ENCODE measurements around the gene KDM2B. TPM values are rescaled to one million over a fixed set of nuclear protein-coding genes. Genes with fewer than 3 reads are reported as not detected.

Gene KDM2B
- total and polyA plus RNA-seq, 4 experiments from 2014 or later = 7.7 to 101 (median 59.6) TPM

GRCh38 chr12:121417847-121418246, 163.0 kb downstream of the KDM2B start:
- H3K9me3 ChIP-seq (ENCODE audit: control insufficient read depth in 1 of 2, low read length in 2 of 2) = no peaks in the 10 kb centered on the region
- POLR2A ChIA-PET (ENCODE audit: partially characterized antibody) = interaction anchor here (1.0 kb wide), 1 partner anchor 18 kb away, joined by 6 read pairs; the partner anchor contains the start of gene RNF34
- Mint-ChIP-seq H3K27ac (peak overlapping the region in 2 of 7 donors; percentile 29 to 36), H3K36me3 (peaks cover 41 to 77% of the 10 kb centered on the region in 2 donors), H3K4me1 (peaks cover 17 to 31% (median 23%) of the 10 kb centered on the region in 4 donors), H3K9me3 (no peaks in the 10 kb centered on the region), H3K4me3 (no peak overlapping the region), H3K27me3 (no peaks in the 10 kb centered on the region)
- CTCF ChIA-PET (ENCODE audit: partially characterized antibody) = no interaction called here
- DNase-seq = no peak
- peaks cover 7% of the 10 kb centered on the region for H3K4me1 ChIP-seq (ENCODE audit: insufficient read depth, low read length)
- H3K4me3 ChIP-seq (ENCODE audit: low read length in 2 of 2) = no peak overlapping the region
- peaks cover 61% of the 10 kb centered on the region for H3K36me3 ChIP-seq (ENCODE audit: insufficient read depth, low read length)
- H3K27ac ChIP-seq (ENCODE audit: low read depth, low read length) = no peak overlapping the region
- no peaks in the 10 kb centered on the region for H3K27me3 ChIP-seq (ENCODE audit: insufficient read depth, low read length)
- intact Hi-C loops (cut with micrococcal nuclease) = no loop called here

- H3K4me1 Mint-ChIP-seq = peaks cover 14 to 44% (median 29%) of the 10 kb centered on the region in 4 donors
- peaks cover 34% of the 10 kb centered on the region for H3K36me3 ChIP-seq (ENCODE audit: insufficient read depth, low read length)
- no peak overlapping the region for H3K27ac ChIP-seq (ENCODE audit: low read depth, low read length)
- H3K9me3 Mint-ChIP-seq = no peaks in the 10 kb centered on the region
- H3K9me3 ChIP-seq (ENCODE audit: control insufficient read depth in 1 of 2, low read length in 2 of 2) = no peaks in the 10 kb centered on the region
- H3K27me3 Mint-ChIP-seq = no peaks in the 10 kb centered on the region
- ChIA-PET POLR2A (ENCODE audit: partially characterized antibody) (no interaction called here), CTCF (ENCODE audit: partially characterized antibody) (interaction anchor here (0.8 to 1.1 kb wide), 3 partner anchors 12 to 62 kb away, joined by 3 to 4 read pairs (median 4); no protein-coding TSS in a partner anchor)
- intact Hi-C loops (cut with micrococcal nuclease) = no loop called here
- H3K36me3 Mint-ChIP-seq = peaks cover 23 to 52% of the 10 kb centered on the region in 2 donors
- DNase-seq = no peak
- H3K4me3 ChIP-seq (ENCODE audit: low read length in 2 of 2) = no peak overlapping the region
- peaks cover 11% of the 10 kb centered on the region for H3K4me1 ChIP-seq (ENCODE audit: insufficient read depth, low read length)
- no peak overlapping the region for H3K4me3 Mint-ChIP-seq
- peak overlapping the region in 2 of 7 donors; percentile 13 to 55 for H3K27ac Mint-ChIP-seq
- H3K27me3 ChIP-seq (ENCODE audit: insufficient read depth, low read length) = no peaks in the 10 kb centered on the region
Observed at GRCh38 chr12:121413917-121414316, 166.9 kb downstream of the KDM2B start.

- Mint-ChIP-seq H3K27me3 (no peaks in the 10 kb centered on the region), H3K36me3 (peaks cover 16 to 58% of the 10 kb centered on the region in 2 donors), H3K4me3 (no peak overlapping the region), H3K4me1 (peaks cover 28 to 67% (median 44%) of the 10 kb centered on the region in 4 donors), H3K27ac (peak overlapping the region in 1 of 7 donors; percentile 56), H3K9me3 (no peaks in the 10 kb centered on the region)
- Histone ChIP-seq H3K27me3 (ENCODE audit: insufficient read depth, low read length) (no peaks in the 10 kb centered on the region), H3K4me1 (ENCODE audit: insufficient read depth, low read length) (peaks cover 39% of the 10 kb centered on the region), H3K36me3 (ENCODE audit: insufficient read depth, low read length) (peaks cover 31% of the 10 kb centered on the region), H3K27ac (ENCODE audit: low read depth, low read length) (no peak overlapping the region), H3K4me3 (ENCODE audit: low read length in 2 of 2) (no peak overlapping the region), H3K9me3 (ENCODE audit: control insufficient read depth in 1 of 2, low read length in 2 of 2) (no peaks in the 10 kb centered on the region)
- POLR2A ChIA-PET (ENCODE audit: partially characterized antibody) = no interaction called here
- no peak for DNase-seq
- intact Hi-C loops (cut with micrococcal nuclease) = loop anchor here (10.0 kb wide), 2 partner anchors 270 to 820 kb away; partner anchors contain the start of gene DIABLO
- CTCF ChIA-PET (ENCODE audit: partially characterized antibody) = interaction anchor here (0.5 to 2.1 kb wide), 3 partner anchors 32 to 277 kb away, joined by 3 to 7 read pairs (median 4); no protein-coding TSS in a partner anchor
Observed at GRCh38 chr12:121405211-121405610, 175.6 kb downstream of the KDM2B start.

- Mint-ChIP-seq H3K9me3 (no peaks in the 10 kb centered on the region), H3K4me1 (peaks cover 28 to 71% (median 43%) of the 10 kb centered on the region in 4 donors), H3K27ac (peak overlapping the region in 3 of 7 donors; percentile 11 to 56 (median 22)), H3K4me3 (peak overlapping the region in 1 of 8 donors; percentile 8), H3K36me3 (peaks cover 16 to 62% of the 10 kb centered on the region in 2 donors), H3K27me3 (no peaks in the 10 kb centered on the region)
- H3K4me3 ChIP-seq (ENCODE audit: low read length in 2 of 2) = no peak overlapping the region
- no peaks in the 10 kb centered on the region for H3K27me3 ChIP-seq (ENCODE audit: insufficient read depth, low read length)
- DNase-seq = no peak
- intact Hi-C loops (cut with micrococcal nuclease) = loop anchor here (10.0 kb wide), 2 partner anchors 270 to 820 kb away; partner anchors contain the start of gene DIABLO
- peaks cover 31% of the 10 kb centered on the region for H3K36me3 ChIP-seq (ENCODE audit: insufficient read depth, low read length)
- H3K27ac ChIP-seq (ENCODE audit: low read depth, low read length) = no peak overlapping the region
- ChIA-PET CTCF (ENCODE audit: partially characterized antibody) (no interaction called here), POLR2A (ENCODE audit: partially characterized antibody) (no interaction called here)
- peaks cover 39% of the 10 kb centered on the region for H3K4me1 ChIP-seq (ENCODE audit: insufficient read depth, low read length)
- no peaks in the 10 kb centered on the region for H3K9me3 ChIP-seq (ENCODE audit: control insufficient read depth in 1 of 2, low read length in 2 of 2)
Observed at GRCh38 chr12:121404734-121405133, 176.1 kb downstream of the KDM2B start.

GRCh38 chr12:121403721-121404120, 177.1 kb downstream of the KDM2B start:
- H3K9me3 Mint-ChIP-seq = no peaks in the 10 kb centered on the region
- Histone ChIP-seq H3K27me3 (ENCODE audit: insufficient read depth, low read length) (no peaks in the 10 kb centered on the region), H3K27ac (ENCODE audit: low read depth, low read length) (no peak overlapping the region), H3K4me1 (ENCODE audit: insufficient read depth, low read length) (peaks cover 47% of the 10 kb centered on the region), H3K4me3 (ENCODE audit: low read length in 2 of 2) (no peak overlapping the region), H3K9me3 (ENCODE audit: control insufficient read depth in 1 of 2, low read length in 2 of 2) (no peaks in the 10 kb centered on the region), H3K36me3 (ENCODE audit: insufficient read depth, low read length) (peaks cover 31% of the 10 kb centered on the region)
- peaks cover 16 to 60% of the 10 kb centered on the region in 2 donors for H3K36me3 Mint-ChIP-seq
- H3K4me1 Mint-ChIP-seq = peaks cover 31 to 76% (median 45%) of the 10 kb centered on the region in 4 donors
- no peak for DNase-seq
- H3K4me3 Mint-ChIP-seq = peak overlapping the region in 1 of 8 donors; percentile 13
- POLR2A ChIA-PET (ENCODE audit: partially characterized antibody) = no interaction called here
- CTCF ChIA-PET (ENCODE audit: partially characterized antibody) = no interaction called here
- intact Hi-C loops (cut with micrococcal nuclease) = loop anchor here (10.0 kb wide), 2 partner anchors 271 to 821 kb away; partner anchors contain the start of gene DIABLO
- no peaks in the 10 kb centered on the region for H3K27me3 Mint-ChIP-seq
- no peak overlapping the region for H3K27ac Mint-ChIP-seq

GRCh38 chr12:121400332-121401139, 180.3 kb downstream of the KDM2B start:
- no peaks in the 10 kb centered on the region for H3K27me3 ChIP-seq (ENCODE audit: insufficient read depth, low read length)
- H3K9me3 ChIP-seq (ENCODE audit: control insufficient read depth in 1 of 2, low read length in 2 of 2) = no peaks in the 10 kb centered on the region
- Mint-ChIP-seq H3K4me3 (peak overlapping the region; percentile 89 to 99 (median 94)), H3K9me3 (no peaks in the 10 kb centered on the region), H3K27ac (peak overlapping the region; percentile 95 to 98 (median 96)), H3K4me1 (peaks cover 24 to 55% (median 37%) of the 10 kb centered on the region in 4 donors), H3K27me3 (no peaks in the 10 kb centered on the region), H3K36me3 (peaks cover 3 to 37% of the 10 kb centered on the region in 2 donors)
- H3K27ac ChIP-seq (ENCODE audit: low read depth, low read length) = peak overlapping the region; percentile 87
- H3K4me1 ChIP-seq (ENCODE audit: insufficient read depth, low read length) = peaks cover 42% of the 10 kb centered on the region
- DNase-seq = peak; percentile 58 to 87 (median 69)
- ChIA-PET POLR2A (ENCODE audit: partially characterized antibody) (interaction anchor here (0.8 to 4.0 kb wide), 40 partner anchors 8 to 1126 kb away, joined by 3 to 65 read pairs (median 4); partner anchors contain the start of genes ANAPC5, CAMKK2, DIABLO and KNTC1), CTCF (ENCODE audit: partially characterized antibody) (interaction anchor here (0.6 to 2.6 kb wide), 5 partner anchors 19 to 394 kb away, joined by 3 to 14 read pairs (median 6); partner anchors contain the start of gene RHOF)
- H3K4me3 ChIP-seq (ENCODE audit: low read length in 2 of 2) = peak overlapping the region; percentile 25 to 78
- intact Hi-C loops (cut with micrococcal nuclease) = loop anchor here (1.0 to 10.0 kb wide), 6 partner anchors 48 to 824 kb away; partner anchors contain the start of genes ANAPC5 and DIABLO
- peaks cover 14% of the 10 kb centered on the region for H3K36me3 ChIP-seq (ENCODE audit: insufficient read depth, low read length)
